Endothelial cell (in vitro differentiated cells): ENCODE data around the gene BAZ2B. TPM values are rescaled to one million over a fixed set of nuclear protein-coding genes. Genes with fewer than 3 reads are reported as not detected.
A peak's percentile ranks its signal among the peaks of the same experiment; 100 is the strongest.

ENCODE experiments used
- DNase-seq: peaks from one replicate; pipeline ENCODE4 v3.0.0; 2021; ENCODE audit warnings: low spot score
- H3K27ac Mint-ChIP-seq: one replicate; pipeline ENCODE4 v1.8.0; 2021; ENCODE audit warnings: mixed read lengths, inconsistent platforms; ENCODE audit not compliant: unreplicated experiment
- H3K27me3 Mint-ChIP-seq: one replicate; pipeline ENCODE4 v1.8.0; 2021; ENCODE audit warnings: mild to moderate bottlenecking, moderate library complexity, mixed read lengths, inconsistent platforms; ENCODE audit not compliant: unreplicated experiment
- H3K36me3 Mint-ChIP-seq: one replicate; pipeline ENCODE4 v1.8.0; 2021; ENCODE audit warnings: mild to moderate bottlenecking, low read depth, mixed read lengths, inconsistent platforms; ENCODE audit not compliant: unreplicated experiment
- H3K4me1 Mint-ChIP-seq: one replicate; pipeline ENCODE4 v1.8.0; 2021; ENCODE audit warnings: mild to moderate bottlenecking, mixed read lengths, inconsistent platforms; ENCODE audit not compliant: unreplicated experiment
- H3K4me3 Mint-ChIP-seq: one replicate; pipeline ENCODE4 v1.8.0; 2021; ENCODE audit warnings: mild to moderate bottlenecking, mixed read lengths, inconsistent platforms; ENCODE audit not compliant: unreplicated experiment
- H3K9me3 Mint-ChIP-seq: one replicate; pipeline ENCODE4 v1.8.0; 2021; ENCODE audit warnings: mixed read lengths, inconsistent platforms; ENCODE audit not compliant: unreplicated experiment
- total RNA-seq: library from RNA; stranded (reverse); fragmentation: NEBNext Ultra II Directional; extraction: Animal tissue kit (Norgen Biotek cat#: 25700); gene quantifications from one replicate; pipeline ENCODE4 v1.2.1, GENCODE V29; 2021; ENCODE audit not compliant: unreplicated experiment
- TF ChIP-seq, protein P1 (sequence below): fragments of 200-600 bp; sonication (generic); IDR thresholded peaks from one replicate; pipeline ENCODE4 v1.5.0; 2021; ENCODE audit warnings: antibody characterized with exemption; ENCODE audit not compliant: unreplicated experiment

BAZ2B gene
- total RNA-seq, 1 donor from 2014 or later = 100 TPM

DNA sequence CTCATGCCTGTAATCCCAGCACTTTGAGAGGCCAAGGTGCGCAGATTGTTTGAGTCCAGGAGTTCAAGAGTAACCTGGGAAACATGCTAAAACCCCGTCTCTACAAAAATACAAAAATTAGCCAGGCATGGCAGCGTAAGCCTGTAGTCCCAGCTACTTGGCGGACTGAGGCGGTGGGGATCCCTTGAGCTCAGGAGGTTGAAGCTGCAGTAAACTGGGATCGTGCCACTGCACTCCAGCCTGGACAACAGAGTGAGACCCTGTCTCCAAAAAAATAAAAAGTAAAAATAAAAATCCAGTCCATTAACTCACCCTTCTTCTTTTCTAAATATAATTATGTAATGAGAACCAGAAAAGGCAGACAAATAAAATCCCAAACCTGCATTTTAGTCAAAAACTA lies 8.2 kb downstream of the BAZ2B start:
- Mint-ChIP-seq H3K4me1 (peaks cover 30% of the 10 kb centered on the region), H3K27me3 (no peaks in the 10 kb centered on the region), H3K4me3 (no peak overlapping the region), H3K36me3 (no peaks in the 10 kb centered on the region), H3K9me3 (no peaks in the 10 kb centered on the region), H3K27ac (no peak overlapping the region)
- TF ChIP-seq, protein P1, sequence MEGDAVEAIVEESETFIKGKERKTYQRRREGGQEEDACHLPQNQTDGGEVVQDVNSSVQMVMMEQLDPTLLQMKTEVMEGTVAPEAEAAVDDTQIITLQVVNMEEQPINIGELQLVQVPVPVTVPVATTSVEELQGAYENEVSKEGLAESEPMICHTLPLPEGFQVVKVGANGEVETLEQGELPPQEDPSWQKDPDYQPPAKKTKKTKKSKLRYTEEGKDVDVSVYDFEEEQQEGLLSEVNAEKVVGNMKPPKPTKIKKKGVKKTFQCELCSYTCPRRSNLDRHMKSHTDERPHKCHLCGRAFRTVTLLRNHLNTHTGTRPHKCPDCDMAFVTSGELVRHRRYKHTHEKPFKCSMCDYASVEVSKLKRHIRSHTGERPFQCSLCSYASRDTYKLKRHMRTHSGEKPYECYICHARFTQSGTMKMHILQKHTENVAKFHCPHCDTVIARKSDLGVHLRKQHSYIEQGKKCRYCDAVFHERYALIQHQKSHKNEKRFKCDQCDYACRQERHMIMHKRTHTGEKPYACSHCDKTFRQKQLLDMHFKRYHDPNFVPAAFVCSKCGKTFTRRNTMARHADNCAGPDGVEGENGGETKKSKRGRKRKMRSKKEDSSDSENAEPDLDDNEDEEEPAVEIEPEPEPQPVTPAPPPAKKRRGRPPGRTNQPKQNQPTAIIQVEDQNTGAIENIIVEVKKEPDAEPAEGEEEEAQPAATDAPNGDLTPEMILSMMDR = no peak
- no peak for DNase-seq

DNA sequence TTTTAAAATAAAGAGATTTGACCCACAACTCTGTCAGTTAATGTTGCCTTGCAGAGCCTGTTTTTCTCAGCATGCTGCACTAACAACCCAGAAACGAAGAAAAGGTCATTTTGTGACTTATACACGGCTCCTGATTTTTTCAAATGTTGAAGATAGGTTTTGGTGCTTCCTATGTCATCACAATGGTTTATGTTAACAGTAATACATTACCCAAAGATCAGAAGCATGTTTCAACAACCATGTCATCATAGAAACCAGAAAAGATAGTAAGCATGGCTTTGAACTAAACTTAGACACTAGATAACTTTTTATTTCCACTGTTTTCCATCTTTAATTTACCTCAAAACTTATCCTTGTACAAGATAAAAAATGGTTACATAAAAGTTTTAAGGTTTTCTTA lies 10.1 kb downstream of the BAZ2B start:
- DNase-seq = no peak
- Mint-ChIP-seq H3K27me3 (no peaks in the 10 kb centered on the region), H3K4me3 (no peak overlapping the region), H3K36me3 (no peaks in the 10 kb centered on the region), H3K27ac (no peak overlapping the region), H3K9me3 (no peaks in the 10 kb centered on the region), H3K4me1 (peaks cover 24% of the 10 kb centered on the region)
- TF ChIP-seq, protein P1 = no peak

DNA sequence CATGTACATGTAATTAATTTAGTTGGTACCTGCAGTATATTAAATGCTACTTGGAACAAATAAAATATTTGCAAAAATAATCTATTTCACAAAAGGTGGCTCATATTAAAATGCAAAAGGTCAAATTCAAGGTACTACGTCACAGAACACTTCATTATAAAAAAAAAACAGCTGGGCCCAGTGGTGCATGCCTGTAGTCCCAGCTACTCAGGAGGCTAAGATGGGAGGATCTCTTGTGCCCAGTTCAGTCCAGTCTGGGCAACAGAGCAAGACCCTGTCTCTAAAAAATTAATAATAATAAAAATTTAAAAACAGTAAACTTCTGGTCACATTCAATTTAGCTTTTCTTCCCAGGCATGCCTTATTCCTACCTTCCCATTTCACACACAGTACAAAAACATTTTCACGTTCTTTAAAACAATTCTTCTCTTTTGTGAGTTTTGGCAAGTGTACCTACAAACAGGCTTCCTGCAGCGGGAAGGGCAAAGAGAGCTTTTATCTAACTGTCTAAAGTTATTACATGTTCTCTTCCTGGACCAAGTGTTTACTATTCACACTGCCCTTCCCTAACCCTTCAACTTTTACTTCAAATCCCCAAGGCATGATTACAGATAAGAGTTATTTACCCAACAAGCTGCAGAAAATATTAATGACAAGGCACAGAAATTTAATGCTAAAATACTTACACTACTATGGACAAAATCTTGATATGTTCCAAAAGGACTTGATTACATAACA lies 10.7 kb downstream of the BAZ2B start:
- TF ChIP-seq, protein P1 = no peak
- no peak for DNase-seq
- Mint-ChIP-seq H3K9me3 (no peaks in the 10 kb centered on the region), H3K36me3 (peaks cover 4% of the 10 kb centered on the region), H3K27me3 (no peaks in the 10 kb centered on the region), H3K4me1 (peaks cover 26% of the 10 kb centered on the region), H3K4me3 (no peak overlapping the region), H3K27ac (no peak overlapping the region)

DNA sequence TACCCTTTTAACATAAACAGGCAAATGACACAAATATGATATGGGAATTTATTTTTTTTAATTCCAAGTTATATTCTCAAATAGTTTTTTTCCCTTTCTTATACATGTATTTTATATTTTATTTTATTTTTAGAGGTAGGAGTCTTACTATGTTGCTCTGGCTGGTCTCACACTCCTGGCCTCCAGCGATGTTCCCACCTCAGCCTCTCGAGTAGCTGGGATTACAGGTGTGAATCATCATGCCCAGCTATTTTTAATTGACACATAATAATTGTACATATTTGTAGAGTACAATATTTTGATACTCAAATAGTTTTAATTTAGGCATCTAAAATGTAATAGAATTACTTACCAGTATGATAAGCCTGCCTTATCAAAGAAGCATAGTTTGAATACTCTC lies 12.2 kb downstream of the BAZ2B start:
- no peak for DNase-seq
- TF ChIP-seq, protein P1 = no peak
- no peaks in the 10 kb centered on the region for H3K9me3 Mint-ChIP-seq
- H3K36me3 Mint-ChIP-seq = peaks cover 4% of the 10 kb centered on the region
- H3K4me1 Mint-ChIP-seq = peaks cover 20% of the 10 kb centered on the region
- no peak overlapping the region for H3K4me3 Mint-ChIP-seq
- H3K27me3 Mint-ChIP-seq = no peaks in the 10 kb centered on the region
- no peak overlapping the region for H3K27ac Mint-ChIP-seq

DNA sequence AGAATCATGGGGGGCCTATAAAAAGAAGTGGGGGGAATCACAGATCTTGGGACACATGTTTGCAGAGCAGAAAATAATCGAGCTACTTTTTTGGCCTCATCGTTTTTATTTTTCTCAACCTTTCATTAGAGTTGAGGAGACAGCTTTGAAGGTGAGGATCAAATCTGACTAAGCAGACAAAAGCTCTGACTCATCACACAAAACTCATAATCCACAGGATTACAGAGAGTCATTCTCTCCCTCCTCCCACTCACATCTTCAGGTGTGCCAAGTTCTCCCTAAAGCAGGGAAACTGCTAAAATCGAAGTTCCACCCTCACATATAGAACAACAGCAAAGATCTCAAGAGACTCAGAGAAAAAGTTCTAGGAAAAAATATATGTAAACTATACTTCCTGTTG lies 15.6 kb downstream of the BAZ2B start:
- DNase-seq = no peak
- TF ChIP-seq, protein P1 = no peak
- peaks cover 11% of the 10 kb centered on the region for H3K4me1 Mint-ChIP-seq
- H3K27ac Mint-ChIP-seq = peak overlapping the region; percentile 32
- H3K4me3 Mint-ChIP-seq = peak overlapping the region; percentile 71
- peaks cover 14% of the 10 kb centered on the region for H3K36me3 Mint-ChIP-seq
- no peaks in the 10 kb centered on the region for H3K9me3 Mint-ChIP-seq
- no peaks in the 10 kb centered on the region for H3K27me3 Mint-ChIP-seq
